HCT116 (cell line): Measurements from ENCODE around the gene CABLES1. TPM values are rescaled to one million over a fixed set of nuclear protein-coding genes. Genes with fewer than 3 reads are reported as not detected.

Experiments
- ATAC-seq: fragments of 200-7000 bp; cut with Tn5 transposase; 2 replicates; pipeline ENCODE4 v1.9.1; 2020; ENCODE audit warnings: mild to moderate bottlenecking, moderate library complexity
- BruUV-seq: library from RNA; stranded (reverse); fragments of 400-500 nt; replicated peaks from 2 replicates; lab custom pipeline; 2021; lab: Mats Ljungman, UMichigan
- CTCF ChIA-PET: fragments of 300-600 bp; sonication (Branson Sonifier 250); formaldehyde crosslinking; loops from one replicate; lab custom pipeline; 2021; ENCODE audit warnings: antibody characterized with exemption; lab: Charles Lee
- POLR2A ChIA-PET: fragments of 300-600, 350-600 bp; sonication (Branson Sonifier 250); formaldehyde crosslinking; loops from one replicate; lab custom pipeline; 2021; ENCODE audit warnings: antibody characterized with exemption; lab: Charles Lee
- RAD21 ChIA-PET, 2 experiments: fragments of 300-600 bp; sonication (Branson Sonifier 250); formaldehyde crosslinking; loops; one replicate each; lab custom pipeline; 2023; ENCODE audit warnings: low total read pairs in 2 of 2; ENCODE audit not compliant: uncharacterized antibody in 2 of 2, unreplicated experiment in 2 of 2, low non-redundant PET in 1 of 2; lab: Charles Lee
- DNase-seq: peaks from one replicate; pipeline ENCODE4 v3.0.0-alpha.2; 2010; ENCODE audit warnings: low read depth, low spot score
- H2AFZ ChIP-seq: fragments of 200-600 bp; shearing (Covaris generic), sonication (generic); 2 replicates; pipeline ENCODE4 v1.6.1; 2017; ENCODE audit warnings: low read depth, mixed run types, mixed read lengths, antibody characterized with exemption, low read length; ENCODE audit not compliant: poor library complexity, severe bottlenecking
- H3K27ac ChIP-seq: 2 replicates; pipeline ENCODE4 v1.5.1; 2012; ENCODE audit warnings: low read depth, low read length
- H3K27me3 ChIP-seq: fragments of 200-600 bp; sonication (generic); 2 replicates; pipeline ENCODE4 v1.6.1; 2016; ENCODE audit warnings: mixed run types, low read length, mixed read lengths; ENCODE audit not compliant: insufficient read depth
- H3K36me3 ChIP-seq, 2 experiments: fragments of 200-500 bp in 1 of 2; fragments of 200-600 bp in 1 of 2; sonication (Bioruptor generic) in 1 of 2; sonication (generic) in 1 of 2; 2 replicates each; pipeline versions ENCODE4 v1.5.1 to v1.6.1; 2014 to 2016; ENCODE audit warnings: low read length in 2 of 2, inconsistent platforms in 1 of 2, mixed read lengths in 1 of 2, mixed run types in 1 of 2; ENCODE audit not compliant: insufficient read depth in 2 of 2, control insufficient read depth in 1 of 2
- H3K4me1 ChIP-seq, 2 experiments: fragments of 200-600 bp in 1 of 2; sonication (generic) in 1 of 2; 2 replicates each; pipeline versions ENCODE4 v1.5.1 to v1.6.1; 2012 to 2017; ENCODE audit warnings: low read length in 2 of 2, inconsistent platforms in 1 of 2, mild to moderate bottlenecking in 1 of 2, mixed read lengths in 1 of 2, mixed run types in 1 of 2, moderate library complexity in 1 of 2; ENCODE audit not compliant: insufficient read depth in 2 of 2, control insufficient read depth in 1 of 2
- H3K4me2 ChIP-seq: fragments of 200-600 bp; sonication (generic); 2 replicates; pipeline ENCODE4 v1.6.1; 2017; ENCODE audit warnings: mixed run types, low read length, mixed read lengths
- H3K4me3 ChIP-seq, 2 experiments: fragments of 200-600 bp in 1 of 2; sonication (generic) in 1 of 2; replicated peaks in 1 of 2; 2 replicates each; pipeline ENCODE4 v1.5.1; 2011 to 2016; ENCODE audit warnings: low read length in 2 of 2, control low read depth in 1 of 2, low read depth in 1 of 2, mild to moderate bottlenecking in 1 of 2, mixed read lengths in 1 of 2, mixed run types in 1 of 2
- H3K79me2 ChIP-seq: fragments of 200-600 bp; sonication (generic); 2 replicates; pipeline ENCODE4 v1.6.1; 2017; ENCODE audit warnings: mild to moderate bottlenecking, mixed run types, low read length, moderate library complexity, mixed read lengths; ENCODE audit not compliant: insufficient read depth
- H3K9ac ChIP-seq: fragments of 200-600 bp; sonication (generic); 2 replicates; pipeline ENCODE4 v1.6.1; 2016; ENCODE audit warnings: low read length, mixed read lengths
- H3K9me2 ChIP-seq: fragments of 200-600 bp; sonication (generic), shearing (Covaris generic); 2 replicates; pipeline ENCODE4 v1.6.1; 2017; ENCODE audit warnings: mixed run types, mild to moderate bottlenecking, moderate library complexity; ENCODE audit not compliant: insufficient read depth
- H3K9me3 ChIP-seq, 2 experiments: fragments of 200-500 bp in 1 of 2; fragments of 200-600 bp in 1 of 2; sonication (Bioruptor generic) in 1 of 2; sonication (generic) in 1 of 2; 2 replicates each; pipeline ENCODE4 v1.6.1; 2014 to 2017; ENCODE audit warnings: low read length in 2 of 2, mixed read lengths in 2 of 2, inconsistent platforms in 1 of 2, low read depth in 1 of 2, mild to moderate bottlenecking in 1 of 2, mixed run types in 1 of 2, moderate library complexity in 1 of 2; ENCODE audit not compliant: control insufficient read depth in 1 of 2, insufficient read depth in 1 of 2
- H4K20me1 ChIP-seq: fragments of 200-600 bp; sonication (generic), shearing (Covaris generic); 2 replicates; pipeline ENCODE4 v1.6.1; 2017; ENCODE audit warnings: mixed run types, mild to moderate bottlenecking, moderate library complexity; ENCODE audit not compliant: insufficient read depth
- CBX3 ChIP-seq: IDR thresholded peaks from 2 replicates; pipeline ENCODE4 v1.6.1; 2012; ENCODE audit warnings: low read depth
- CEBPB ChIP-seq: IDR thresholded peaks from 2 replicates; pipeline ENCODE4 v1.6.1; 2012; ENCODE audit warnings: low read depth
- EGR1 ChIP-seq: IDR thresholded peaks from 2 replicates; pipeline ENCODE4 v1.6.1; 2012; ENCODE audit warnings: low read depth
- ELF1 ChIP-seq: IDR thresholded peaks from 2 replicates; pipeline ENCODE4 v1.6.1; 2012; ENCODE audit warnings: low read depth, borderline replicate concordance
- EZH2phosphoT487 ChIP-seq: fragments of 200-600 bp; IDR thresholded peaks from 2 replicates; pipeline ENCODE4 v1.6.1; 2018; ENCODE audit warnings: antibody characterized with exemption, borderline replicate concordance
- FOSL1 ChIP-seq: IDR thresholded peaks from 2 replicates; pipeline ENCODE4 v1.6.1; 2012; ENCODE audit warnings: low read depth
- JUND ChIP-seq: IDR thresholded peaks from 2 replicates; pipeline ENCODE4 v1.6.1; 2012
- POLR2A ChIP-seq: IDR thresholded peaks from 2 replicates; pipeline ENCODE4 v1.7.0; 2011; ENCODE audit warnings: borderline replicate concordance; ENCODE audit not compliant: insufficient read depth, insufficient read length; ENCODE audit errors: extremely low read depth
- POLR2AphosphoS5 ChIP-seq: IDR thresholded peaks from 2 replicates; pipeline ENCODE4 v1.6.1; 2011; ENCODE audit warnings: mild to moderate bottlenecking, low read depth, low read length, moderate library complexity
- RAD21 ChIP-seq: IDR thresholded peaks from 2 replicates; pipeline ENCODE4 v1.6.1; 2012; ENCODE audit warnings: low read depth, mild to moderate bottlenecking
- SP1 ChIP-seq: IDR thresholded peaks from 2 replicates; pipeline ENCODE4 v1.6.1; 2012; ENCODE audit warnings: low read depth
- SRF ChIP-seq: IDR thresholded peaks from 2 replicates; pipeline ENCODE4 v1.6.1; 2012; ENCODE audit warnings: low read depth
- TCF7L2 ChIP-seq: IDR thresholded peaks from 2 replicates; pipeline ENCODE4 v1.7.0; 2011; ENCODE audit warnings: borderline replicate concordance, inconsistent platforms; ENCODE audit not compliant: insufficient read depth, insufficient read length; ENCODE audit errors: extremely low read depth
- YY1 ChIP-seq: IDR thresholded peaks from 2 replicates; pipeline ENCODE4 v1.6.1; 2011; ENCODE audit warnings: low read length, low read depth, moderate library complexity, mild to moderate bottlenecking; ENCODE audit not compliant: insufficient replicate concordance; ENCODE audit errors: extremely low read depth
- ZFX ChIP-seq: fragments of 450-650 bp; IDR thresholded peaks from 2 replicates; pipeline ENCODE4 v1.6.1; 2017
- ZNF274 ChIP-seq: fragments of 200-500 bp; sonication (Bioruptor generic); IDR thresholded peaks from 2 replicates; pipeline ENCODE4 v1.6.1; 2014; ENCODE audit warnings: mild to moderate bottlenecking, low read depth, low read length, inconsistent platforms
- intact Hi-C: fragments of 100-400 bp; cut with micrococcal nuclease; formaldehyde crosslinking; loops from 2 replicates; pipeline ENCODE4 v1.10.0; 2022
- total RNA-seq: library from RNA; stranded (reverse); gene quantifications from one replicate; pipeline ENCODE4 v1.2.1, GENCODE V29; 2021; ENCODE audit not compliant: unreplicated experiment
- TF ChIP-seq, protein P1 (sequence below): IDR thresholded peaks from 2 replicates; pipeline ENCODE4 v1.6.1; 2011; ENCODE audit warnings: mild to moderate bottlenecking, low read length, moderate library complexity; ENCODE audit not compliant: insufficient replicate concordance; ENCODE audit errors: extremely low read depth
- TF ChIP-seq, protein P2 (sequence below): IDR thresholded peaks from 2 replicates; pipeline ENCODE4 v1.6.1; 2012
- TF ChIP-seq, protein P3 (sequence below): IDR thresholded peaks from 2 replicates; pipeline ENCODE4 v1.6.1; 2012; ENCODE audit warnings: low read depth
- TF ChIP-seq, protein P4 (sequence below): IDR thresholded peaks from 2 replicates; pipeline ENCODE4 v1.6.1; 2012

CABLES1 gene
- total RNA-seq, 1 experiment from 2014 or later, result 7.7 TPM

DNA sequence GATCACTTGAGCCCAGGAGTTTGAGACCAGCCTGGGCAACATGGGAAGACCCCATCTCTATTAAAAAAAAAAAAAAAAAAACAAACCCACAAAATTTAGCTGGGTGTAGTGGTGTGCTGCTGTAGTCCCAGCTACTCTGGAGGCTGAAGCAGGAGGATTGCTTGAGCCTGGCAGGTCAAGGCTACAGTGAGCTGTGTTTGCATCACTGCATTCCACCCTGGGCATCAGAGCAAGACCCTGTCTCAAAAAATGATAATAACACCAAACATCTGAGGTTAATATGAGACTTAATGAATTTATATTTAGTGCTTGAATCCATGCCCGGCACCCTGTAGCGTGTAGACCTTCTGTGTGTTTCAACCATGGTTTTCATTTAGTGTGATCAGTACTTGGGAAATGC lies 22.8 kb downstream of the CABLES1 start:
- no peaks in the 10 kb centered on the region for H4K20me1 ChIP-seq
- no peak overlapping the region for H3K4me3 ChIP-seq
- DNase-seq (no peak), ATAC-seq (no peak)
- intact Hi-C loops, result no loop called here
- no peak overlapping the region for H2AFZ ChIP-seq
- no peaks in the 10 kb centered on the region for H3K36me3 ChIP-seq
- CTCF ChIA-PET, result no interaction called here
- no peaks in the 10 kb centered on the region for H3K9me3 ChIP-seq
- TF ChIP-seq, protein P1, sequence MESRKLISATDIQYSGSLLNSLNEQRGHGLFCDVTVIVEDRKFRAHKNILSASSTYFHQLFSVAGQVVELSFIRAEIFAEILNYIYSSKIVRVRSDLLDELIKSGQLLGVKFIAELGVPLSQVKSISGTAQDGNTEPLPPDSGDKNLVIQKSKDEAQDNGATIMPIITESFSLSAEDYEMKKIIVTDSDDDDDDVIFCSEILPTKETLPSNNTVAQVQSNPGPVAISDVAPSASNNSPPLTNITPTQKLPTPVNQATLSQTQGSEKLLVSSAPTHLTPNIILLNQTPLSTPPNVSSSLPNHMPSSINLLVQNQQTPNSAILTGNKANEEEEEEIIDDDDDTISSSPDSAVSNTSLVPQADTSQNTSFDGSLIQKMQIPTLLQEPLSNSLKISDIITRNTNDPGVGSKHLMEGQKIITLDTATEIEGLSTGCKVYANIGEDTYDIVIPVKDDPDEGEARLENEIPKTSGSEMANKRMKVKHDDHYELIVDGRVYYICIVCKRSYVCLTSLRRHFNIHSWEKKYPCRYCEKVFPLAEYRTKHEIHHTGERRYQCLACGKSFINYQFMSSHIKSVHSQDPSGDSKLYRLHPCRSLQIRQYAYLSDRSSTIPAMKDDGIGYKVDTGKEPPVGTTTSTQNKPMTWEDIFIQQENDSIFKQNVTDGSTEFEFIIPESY, result no peak
- TF ChIP-seq POLR2A (no peak), EGR1 (no peak), FOSL1 (no peak), CEBPB (no peak), ZFX (no peak), YY1 (no peak), CBX3 (no peak), SRF (no peak), EZH2phosphoT487 (no peak), SP1 (no peak), TCF7L2 (no peak), RAD21 (no peak), POLR2AphosphoS5 (no peak), JUND (no peak), ELF1 (no peak), ZNF274 (no peak)
- TF ChIP-seq, protein P2, sequence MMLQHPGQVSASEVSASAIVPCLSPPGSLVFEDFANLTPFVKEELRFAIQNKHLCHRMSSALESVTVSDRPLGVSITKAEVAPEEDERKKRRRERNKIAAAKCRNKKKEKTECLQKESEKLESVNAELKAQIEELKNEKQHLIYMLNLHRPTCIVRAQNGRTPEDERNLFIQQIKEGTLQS, result no peak
- TF ChIP-seq, protein P3, sequence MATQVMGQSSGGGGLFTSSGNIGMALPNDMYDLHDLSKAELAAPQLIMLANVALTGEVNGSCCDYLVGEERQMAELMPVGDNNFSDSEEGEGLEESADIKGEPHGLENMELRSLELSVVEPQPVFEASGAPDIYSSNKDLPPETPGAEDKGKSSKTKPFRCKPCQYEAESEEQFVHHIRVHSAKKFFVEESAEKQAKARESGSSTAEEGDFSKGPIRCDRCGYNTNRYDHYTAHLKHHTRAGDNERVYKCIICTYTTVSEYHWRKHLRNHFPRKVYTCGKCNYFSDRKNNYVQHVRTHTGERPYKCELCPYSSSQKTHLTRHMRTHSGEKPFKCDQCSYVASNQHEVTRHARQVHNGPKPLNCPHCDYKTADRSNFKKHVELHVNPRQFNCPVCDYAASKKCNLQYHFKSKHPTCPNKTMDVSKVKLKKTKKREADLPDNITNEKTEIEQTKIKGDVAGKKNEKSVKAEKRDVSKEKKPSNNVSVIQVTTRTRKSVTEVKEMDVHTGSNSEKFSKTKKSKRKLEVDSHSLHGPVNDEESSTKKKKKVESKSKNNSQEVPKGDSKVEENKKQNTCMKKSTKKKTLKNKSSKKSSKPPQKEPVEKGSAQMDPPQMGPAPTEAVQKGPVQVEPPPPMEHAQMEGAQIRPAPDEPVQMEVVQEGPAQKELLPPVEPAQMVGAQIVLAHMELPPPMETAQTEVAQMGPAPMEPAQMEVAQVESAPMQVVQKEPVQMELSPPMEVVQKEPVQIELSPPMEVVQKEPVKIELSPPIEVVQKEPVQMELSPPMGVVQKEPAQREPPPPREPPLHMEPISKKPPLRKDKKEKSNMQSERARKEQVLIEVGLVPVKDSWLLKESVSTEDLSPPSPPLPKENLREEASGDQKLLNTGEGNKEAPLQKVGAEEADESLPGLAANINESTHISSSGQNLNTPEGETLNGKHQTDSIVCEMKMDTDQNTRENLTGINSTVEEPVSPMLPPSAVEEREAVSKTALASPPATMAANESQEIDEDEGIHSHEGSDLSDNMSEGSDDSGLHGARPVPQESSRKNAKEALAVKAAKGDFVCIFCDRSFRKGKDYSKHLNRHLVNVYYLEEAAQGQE, result no peak
- TF ChIP-seq, protein P4, sequence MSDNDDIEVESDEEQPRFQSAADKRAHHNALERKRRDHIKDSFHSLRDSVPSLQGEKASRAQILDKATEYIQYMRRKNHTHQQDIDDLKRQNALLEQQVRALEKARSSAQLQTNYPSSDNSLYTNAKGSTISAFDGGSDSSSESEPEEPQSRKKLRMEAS, result no peak
- H3K4me1 ChIP-seq, result peaks cover 0 to 6% of the 10 kb centered on the region in 2 experiments; a peak in 1 of 4 replicates
- no peak overlapping the region for H3K4me2 ChIP-seq
- no peaks in the 10 kb centered on the region for H3K27me3 ChIP-seq
- no peaks in the 10 kb centered on the region for H3K79me2 ChIP-seq
- POLR2A ChIA-PET, result interaction anchor here (0.6 kb wide), 1 partner anchor 24 kb away, joined by 4 read pairs; no protein-coding TSS in a partner anchor
- RAD21 ChIA-PET, result no interaction called here
- no TSS peak for BruUV-seq
- H3K9ac ChIP-seq, result no peak overlapping the region
- no peak overlapping the region for H3K27ac ChIP-seq
- no peaks in the 10 kb centered on the region for H3K9me2 ChIP-seq
